Panc1 (cell line): Measurements from ENCODE around the gene SI. TPM values are rescaled to one million over a fixed set of nuclear protein-coding genes. Genes with fewer than 3 reads are reported as not detected.

Experiments
- ATAC-seq: fragments of 200-7000 bp; cut with Tn5 transposase; 2 replicates; pipeline ENCODE4 v1.9.1; 2020; ENCODE audit warnings: mild to moderate bottlenecking, moderate library complexity
- BruUV-seq: library from RNA; stranded (reverse); fragments of 400-500 nt; replicated peaks from 2 replicates; lab custom pipeline; 2021; lab: Mats Ljungman, UMichigan
- CTCF ChIA-PET: fragments of 300-600 bp; sonication (Branson Sonifier 250); formaldehyde crosslinking; loops from one replicate; lab custom pipeline; 2022; ENCODE audit warnings: antibody characterized with exemption; lab: Charles Lee
- POLR2A ChIA-PET: fragments of 300-600 bp; sonication (Branson Sonifier 250); formaldehyde crosslinking; loops from one replicate; lab custom pipeline; 2022; ENCODE audit warnings: antibody characterized with exemption; lab: Charles Lee
- DNase-seq: peaks from one replicate; pipeline ENCODE4 v3.0.0-alpha.2; 2010; ENCODE audit warnings: low read depth, low spot score
- H3K27ac ChIP-seq: 2 replicates; pipeline ENCODE4 v1.5.1; 2011; ENCODE audit warnings: mild to moderate bottlenecking, low read length, inconsistent platforms
- H3K27me3 ChIP-seq: fragments of 200-500 bp; sonication (Bioruptor generic); 2 replicates; pipeline ENCODE4 v1.6.0; 2014; ENCODE audit warnings: low read length, inconsistent platforms; ENCODE audit not compliant: control insufficient read depth, insufficient read depth
- H3K36me3 ChIP-seq: fragments of 200-500 bp; sonication (Bioruptor generic); 2 replicates; pipeline ENCODE4 v1.5.1; 2014; ENCODE audit warnings: inconsistent platforms, mild to moderate bottlenecking, low read length, moderate library complexity; ENCODE audit not compliant: control insufficient read depth, insufficient read depth
- H3K4me1 ChIP-seq: 2 replicates; pipeline ENCODE4 v1.5.1; 2011; ENCODE audit warnings: inconsistent platforms, mild to moderate bottlenecking, low read length, moderate library complexity; ENCODE audit not compliant: control insufficient read depth, insufficient read depth
- H3K4me3 ChIP-seq, 2 experiments: 2 replicates each; pipeline ENCODE4 v1.5.1; 2011 to 2012; ENCODE audit warnings: low read depth in 2 of 2, low read length in 2 of 2, mild to moderate bottlenecking in 2 of 2, inconsistent platforms in 1 of 2, moderate library complexity in 1 of 2
- H3K9me3 ChIP-seq: fragments of 200-500 bp; sonication (Bioruptor generic); 2 replicates; pipeline ENCODE4 v1.5.1; 2014; ENCODE audit warnings: low read depth, mild to moderate bottlenecking, inconsistent platforms, low read length, moderate library complexity; ENCODE audit not compliant: control insufficient read depth, insufficient read depth
- CTCF ChIP-seq: fragments of 450-650 bp; IDR thresholded peaks from 2 replicates; pipeline ENCODE4 v1.5.1; 2017; ENCODE audit warnings: mild to moderate bottlenecking
- POLR2AphosphoS5 ChIP-seq: IDR thresholded peaks from 2 replicates; pipeline ENCODE4 v1.6.1; 2012; ENCODE audit warnings: mild to moderate bottlenecking, low read depth, low read length, moderate library complexity
- SIN3A ChIP-seq: IDR thresholded peaks from 2 replicates; pipeline ENCODE4 v1.6.1; 2012; ENCODE audit warnings: low read depth, mild to moderate bottlenecking, low read length, moderate library complexity, borderline replicate concordance; ENCODE audit not compliant: insufficient read depth
- TCF7L2 ChIP-seq: IDR thresholded peaks from 2 replicates; pipeline ENCODE4 v1.6.1; 2011; ENCODE audit warnings: mild to moderate bottlenecking, low read depth, low read length, inconsistent platforms
- in situ Hi-C: cut with HindIII; loops from 2 replicates; pipeline ENCODE4 v1.10.0; 2016; ENCODE audit warnings: low sequenced_read_pairs, low pct_unique_long_range_greater_than_20kb
- intact Hi-C: fragments of 100-400 bp; cut with micrococcal nuclease; formaldehyde crosslinking; loops from one replicate; pipeline ENCODE4 v1.10.0; 2022; ENCODE audit not compliant: unreplicated experiment
- total RNA-seq: library from RNA; stranded (reverse); gene quantifications from one replicate; pipeline ENCODE4 v1.2.1, GENCODE V29; 2021; ENCODE audit not compliant: unreplicated experiment
- TF ChIP-seq, protein P1 (sequence below), 2 experiments: IDR thresholded peaks; 2 replicates each; pipeline ENCODE4 v1.6.1; 2011 to 2012; ENCODE audit warnings: low read depth in 2 of 2, control low read depth in 1 of 2, low read length in 1 of 2, mild to moderate bottlenecking in 1 of 2, moderate library complexity in 1 of 2; ENCODE audit not compliant: insufficient read depth in 1 of 2

Gene SI
- total RNA-seq, 1 experiment from 2014 or later, result not detected

GRCh38 chr3:165075695-165076094 lies 2.6 kb downstream of the SI start:
- intact Hi-C loops, result no loop called here
- no peak for TF ChIP-seq TCF7L2
- TF ChIP-seq SIN3A, result no peak
- TF ChIP-seq POLR2AphosphoS5, result no peak
- TF ChIP-seq CTCF, result no peak
- TF ChIP-seq, protein P1, sequence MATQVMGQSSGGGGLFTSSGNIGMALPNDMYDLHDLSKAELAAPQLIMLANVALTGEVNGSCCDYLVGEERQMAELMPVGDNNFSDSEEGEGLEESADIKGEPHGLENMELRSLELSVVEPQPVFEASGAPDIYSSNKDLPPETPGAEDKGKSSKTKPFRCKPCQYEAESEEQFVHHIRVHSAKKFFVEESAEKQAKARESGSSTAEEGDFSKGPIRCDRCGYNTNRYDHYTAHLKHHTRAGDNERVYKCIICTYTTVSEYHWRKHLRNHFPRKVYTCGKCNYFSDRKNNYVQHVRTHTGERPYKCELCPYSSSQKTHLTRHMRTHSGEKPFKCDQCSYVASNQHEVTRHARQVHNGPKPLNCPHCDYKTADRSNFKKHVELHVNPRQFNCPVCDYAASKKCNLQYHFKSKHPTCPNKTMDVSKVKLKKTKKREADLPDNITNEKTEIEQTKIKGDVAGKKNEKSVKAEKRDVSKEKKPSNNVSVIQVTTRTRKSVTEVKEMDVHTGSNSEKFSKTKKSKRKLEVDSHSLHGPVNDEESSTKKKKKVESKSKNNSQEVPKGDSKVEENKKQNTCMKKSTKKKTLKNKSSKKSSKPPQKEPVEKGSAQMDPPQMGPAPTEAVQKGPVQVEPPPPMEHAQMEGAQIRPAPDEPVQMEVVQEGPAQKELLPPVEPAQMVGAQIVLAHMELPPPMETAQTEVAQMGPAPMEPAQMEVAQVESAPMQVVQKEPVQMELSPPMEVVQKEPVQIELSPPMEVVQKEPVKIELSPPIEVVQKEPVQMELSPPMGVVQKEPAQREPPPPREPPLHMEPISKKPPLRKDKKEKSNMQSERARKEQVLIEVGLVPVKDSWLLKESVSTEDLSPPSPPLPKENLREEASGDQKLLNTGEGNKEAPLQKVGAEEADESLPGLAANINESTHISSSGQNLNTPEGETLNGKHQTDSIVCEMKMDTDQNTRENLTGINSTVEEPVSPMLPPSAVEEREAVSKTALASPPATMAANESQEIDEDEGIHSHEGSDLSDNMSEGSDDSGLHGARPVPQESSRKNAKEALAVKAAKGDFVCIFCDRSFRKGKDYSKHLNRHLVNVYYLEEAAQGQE (IDR thresholded peaks at IDR 0.05; ENCODE audit: insufficient read depth in 1 of 2, low read depth in 2 of 2, low read length in 1 of 2), result no peak
- CTCF ChIA-PET, result no interaction called here

DNA sequence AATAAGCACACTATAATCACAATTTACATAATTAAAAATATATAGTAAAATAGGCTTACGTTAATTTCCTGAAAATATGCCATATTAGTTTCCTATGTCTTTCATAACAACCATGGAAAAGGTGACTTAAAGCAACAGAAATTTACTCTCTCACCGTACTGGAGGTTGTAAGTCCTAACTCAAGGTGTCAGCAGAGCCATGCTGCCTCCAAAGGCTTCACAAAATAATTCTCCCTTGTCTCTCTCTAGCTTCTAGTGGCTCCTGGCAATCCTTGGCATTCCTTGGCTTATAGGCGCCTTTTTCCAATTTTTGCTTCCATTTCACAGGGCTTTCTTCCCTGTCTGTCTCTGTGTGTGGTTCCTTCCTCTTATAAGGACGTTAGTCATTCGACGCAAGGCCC lies 7.6 kb downstream of the SI start:
- no peaks in the 10 kb centered on the region for H3K27me3 ChIP-seq
- CTCF ChIA-PET, result no interaction called here
- no peak overlapping the region for H3K4me3 ChIP-seq
- H3K27ac ChIP-seq, result no peak overlapping the region
- POLR2A ChIA-PET, result no interaction called here
- ATAC-seq (no peak), DNase-seq (no peak)
- in situ Hi-C loops (no loop called here), intact Hi-C loops (no loop called here)
- H3K9me3 ChIP-seq, result no peaks in the 10 kb centered on the region; the same call in 1 of the 2 replicates
- no peaks in the 10 kb centered on the region for H3K36me3 ChIP-seq
- TF ChIP-seq POLR2AphosphoS5 (no peak), TCF7L2 (no peak), SIN3A (no peak), CTCF (peak; percentile 8; the same call in 1 of the 2 replicates)
- TF ChIP-seq, protein P1 (IDR thresholded peaks at IDR 0.05; ENCODE audit: insufficient read depth in 1 of 2, low read depth in 2 of 2, low read length in 1 of 2), result no peak
- no TSS peak for BruUV-seq
- H3K4me1 ChIP-seq, result no peaks in the 10 kb centered on the region

More at GRCh38 chr3:165075695-165076094, 2.6 kb downstream of the SI start:
- Histone ChIP-seq H3K27me3 (no peaks in the 10 kb centered on the region), H3K36me3 (no peaks in the 10 kb centered on the region), H3K4me3 (no peak overlapping the region), H3K4me1 (no peaks in the 10 kb centered on the region), H3K27ac (no peak overlapping the region), H3K9me3 (no peaks in the 10 kb centered on the region)
- no TSS peak for BruUV-seq
- in situ Hi-C loops, result no loop called here
- DNase-seq, result no peak
- no peak for ATAC-seq
- POLR2A ChIA-PET, result no interaction called here
